Measurements from ENCODE around the gene FBXO21. TPM values are rescaled to one million over a fixed set of nuclear protein-coding genes. Genes with fewer than 3 reads are reported as not detected.

Gene FBXO21
- total and polyA plus RNA-seq, 2 donors (not counting 1 experiment from before 2014, with no cell fraction given), result 28.2 to 55.7 TPM

DNA sequence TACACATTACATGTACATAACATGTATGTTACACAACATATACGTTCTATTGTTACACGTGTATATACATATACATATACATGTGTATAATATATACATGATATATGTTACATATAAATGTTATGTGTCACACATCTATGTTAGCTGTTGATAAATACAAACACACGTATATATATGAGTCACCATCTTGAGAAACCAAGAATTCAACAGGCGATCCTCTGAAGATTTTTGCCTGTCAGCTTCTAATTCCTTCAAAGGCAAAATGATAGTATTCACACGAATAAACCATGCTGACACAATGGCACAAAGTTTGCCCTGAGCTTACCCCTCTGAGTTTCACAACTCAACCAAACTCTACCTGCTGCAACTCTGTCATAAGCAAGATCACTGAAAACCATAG lies 60.9 kb downstream of the FBXO21 start:
- H3K27ac ChIP-seq (ENCODE audit: low read length in 2 of 2), result no peak overlapping the region
- CTCF ChIA-PET, result interaction anchor here (1.2 kb wide), 1 partner anchor 97 kb away, joined by 3 read pairs; no protein-coding TSS in a partner anchor
- H3K4me1 ChIP-seq (ENCODE audit: control insufficient read depth in 2 of 2, insufficient read depth in 2 of 2, low read length in 2 of 2), result no peaks in the 10 kb centered on the region
- ATAC-seq (ENCODE audit: low read depth), result no peak
- Mint-ChIP-seq H3K27me3 (no peaks in the 10 kb centered on the region), H3K9me3 (ENCODE audit: insufficient read depth) (no peaks in the 10 kb centered on the region), H3K4me1 (peaks cover 4% of the 10 kb centered on the region), H3K27ac (no peak overlapping the region), H3K4me3 (no peak overlapping the region)
- H3K9me3 ChIP-seq (ENCODE audit: control extremely low read depth in 1 of 3, control insufficient read depth in 2 of 3, insufficient read depth in 1 of 3, low read length in 2 of 3), result no peaks in the 10 kb centered on the region
- no peaks in the 10 kb centered on the region for H3K79me2 ChIP-seq (ENCODE audit: control insufficient read depth, insufficient read depth, low read length)
- 88% methylated on average over 3 of the region's 5 CpGs for WGBS (ENCODE audit: insufficient coverage)
- H3K4me3 ChIP-seq (ENCODE audit: control extremely low read depth in 1 of 5, extremely low read depth in 1 of 5, insufficient read depth in 1 of 5, low read depth in 2 of 5, low read length in 4 of 5), result no peak overlapping the region
- no peaks in the 10 kb centered on the region for H3K36me3 ChIP-seq (replicated peaks in 1 of 2; ENCODE audit: control extremely low read depth in 1 of 2, control insufficient read depth in 1 of 2, extremely low read depth in 1 of 2, insufficient read depth in 2 of 2, low read length in 1 of 2)
- TF ChIP-seq, protein P1, sequence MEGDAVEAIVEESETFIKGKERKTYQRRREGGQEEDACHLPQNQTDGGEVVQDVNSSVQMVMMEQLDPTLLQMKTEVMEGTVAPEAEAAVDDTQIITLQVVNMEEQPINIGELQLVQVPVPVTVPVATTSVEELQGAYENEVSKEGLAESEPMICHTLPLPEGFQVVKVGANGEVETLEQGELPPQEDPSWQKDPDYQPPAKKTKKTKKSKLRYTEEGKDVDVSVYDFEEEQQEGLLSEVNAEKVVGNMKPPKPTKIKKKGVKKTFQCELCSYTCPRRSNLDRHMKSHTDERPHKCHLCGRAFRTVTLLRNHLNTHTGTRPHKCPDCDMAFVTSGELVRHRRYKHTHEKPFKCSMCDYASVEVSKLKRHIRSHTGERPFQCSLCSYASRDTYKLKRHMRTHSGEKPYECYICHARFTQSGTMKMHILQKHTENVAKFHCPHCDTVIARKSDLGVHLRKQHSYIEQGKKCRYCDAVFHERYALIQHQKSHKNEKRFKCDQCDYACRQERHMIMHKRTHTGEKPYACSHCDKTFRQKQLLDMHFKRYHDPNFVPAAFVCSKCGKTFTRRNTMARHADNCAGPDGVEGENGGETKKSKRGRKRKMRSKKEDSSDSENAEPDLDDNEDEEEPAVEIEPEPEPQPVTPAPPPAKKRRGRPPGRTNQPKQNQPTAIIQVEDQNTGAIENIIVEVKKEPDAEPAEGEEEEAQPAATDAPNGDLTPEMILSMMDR (IDR thresholded peaks at IDR 0.05), result no peak
- no peak for TF ChIP-seq EZH2 (IDR thresholded peaks at IDR 0.05; ENCODE audit: borderline replicate concordance, insufficient read depth, low read depth, low read length, poor library complexity, severe bottlenecking)
- H3K4me2 ChIP-seq (replicated peaks; ENCODE audit: low read depth, low read length, poor library complexity, severe bottlenecking), result no peak overlapping the region
- no peaks in the 10 kb centered on the region for H3K27me3 ChIP-seq (replicated peaks in 1 of 4; ENCODE audit: control extremely low read depth in 1 of 4, control insufficient read depth in 3 of 4, insufficient read depth in 4 of 4, low read length in 3 of 4)
- no peaks in the 10 kb centered on the region for H4K20me1 ChIP-seq (ENCODE audit: control insufficient read depth, insufficient read depth, low read length, poor library complexity, severe bottlenecking)
- POLR2A ChIA-PET, result no interaction called here
- no peak for DNase-seq
- H3K9ac ChIP-seq (ENCODE audit: low read length), result no peak overlapping the region
- no peak overlapping the region for H2AFZ ChIP-seq (ENCODE audit: insufficient read depth, low read depth, low read length, poor library complexity, severe bottlenecking)
- intact Hi-C loops (cut with micrococcal nuclease), result no loop called here

DNA sequence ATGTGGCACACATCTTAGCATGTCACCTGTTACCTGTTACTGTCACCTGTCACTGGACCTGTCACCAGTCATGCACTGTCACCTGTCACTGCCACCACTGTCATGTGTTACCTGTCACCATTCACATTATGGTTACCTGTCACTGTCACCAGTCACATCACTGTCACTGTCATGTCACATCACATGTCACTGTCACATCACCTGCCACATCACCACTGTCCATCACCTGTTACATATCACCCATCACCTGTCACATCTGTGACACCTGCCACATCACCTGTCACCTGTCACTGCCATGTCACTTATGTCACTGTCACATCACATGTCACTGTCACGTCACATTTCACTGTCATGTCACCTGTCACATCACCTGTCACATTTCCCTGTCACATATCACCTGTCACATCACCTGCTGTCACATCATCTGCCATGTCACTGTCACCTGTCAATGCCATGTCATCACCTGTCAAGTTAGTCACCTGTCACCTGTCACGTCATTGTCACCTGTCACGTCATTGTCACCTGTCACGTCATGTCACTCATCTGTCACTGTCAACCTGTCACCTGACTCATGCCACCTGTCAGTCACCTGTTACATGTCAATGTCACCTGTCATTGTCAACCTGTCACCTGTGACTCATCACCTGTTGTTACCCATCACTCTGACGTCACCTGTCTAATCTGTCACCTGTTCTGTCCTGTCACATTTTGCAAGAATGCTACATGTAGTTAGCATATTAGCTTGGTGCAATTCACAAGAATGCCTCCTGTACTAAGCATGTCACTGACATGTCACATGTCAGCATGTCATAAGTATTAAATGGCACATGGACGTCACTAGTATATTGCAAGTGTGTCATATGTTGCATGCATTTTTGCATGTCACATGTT lies 62.1 kb downstream of the FBXO21 start:
- POLR2A ChIA-PET, result no interaction called here

More for the DNA sequence above, 62.1 kb downstream of the FBXO21 start:
- no peak for ATAC-seq (ENCODE audit: low read depth)
- H3K27me3 ChIP-seq (replicated peaks in 1 of 4; ENCODE audit: control extremely low read depth in 1 of 4, control insufficient read depth in 3 of 4, insufficient read depth in 4 of 4, low read length in 3 of 4), result no peaks in the 10 kb centered on the region
- CTCF ChIA-PET, result no interaction called here
- H3K36me3 ChIP-seq (replicated peaks in 1 of 2; ENCODE audit: control extremely low read depth in 1 of 2, control insufficient read depth in 1 of 2, extremely low read depth in 1 of 2, insufficient read depth in 2 of 2, low read length in 1 of 2), result no peaks in the 10 kb centered on the region
- H3K4me3 ChIP-seq (ENCODE audit: control extremely low read depth in 1 of 5, extremely low read depth in 1 of 5, insufficient read depth in 1 of 5, low read depth in 2 of 5, low read length in 4 of 5), result no peak overlapping the region
- no peak overlapping the region for H3K27ac ChIP-seq (ENCODE audit: low read length in 2 of 2)
- H3K4me2 ChIP-seq (replicated peaks; ENCODE audit: low read depth, low read length, poor library complexity, severe bottlenecking), result no peak overlapping the region
- no peaks in the 10 kb centered on the region for H3K79me2 ChIP-seq (ENCODE audit: control insufficient read depth, insufficient read depth, low read length)
- no peaks in the 10 kb centered on the region for H3K9me3 ChIP-seq (ENCODE audit: control extremely low read depth in 1 of 3, control insufficient read depth in 2 of 3, insufficient read depth in 1 of 3, low read length in 2 of 3)
- no peaks in the 10 kb centered on the region for H4K20me1 ChIP-seq (ENCODE audit: control insufficient read depth, insufficient read depth, low read length, poor library complexity, severe bottlenecking)
- DNase-seq, result no peak
- no peak overlapping the region for H2AFZ ChIP-seq (ENCODE audit: insufficient read depth, low read depth, low read length, poor library complexity, severe bottlenecking)
- intact Hi-C loops (cut with micrococcal nuclease), result no loop called here
- TF ChIP-seq, protein P1 (IDR thresholded peaks at IDR 0.05), result no peak
- TF ChIP-seq EZH2 (IDR thresholded peaks at IDR 0.05; ENCODE audit: borderline replicate concordance, insufficient read depth, low read depth, low read length, poor library complexity, severe bottlenecking), result no peak
- H3K4me1 Mint-ChIP-seq, result no peaks in the 10 kb centered on the region
- no peaks in the 10 kb centered on the region for H3K9me3 Mint-ChIP-seq (ENCODE audit: insufficient read depth)
- no peaks in the 10 kb centered on the region for H3K27me3 Mint-ChIP-seq
- no peak overlapping the region for H3K27ac Mint-ChIP-seq
- 91% methylated on average over 5 of the region's 6 CpGs for WGBS (ENCODE audit: insufficient coverage)
- H3K4me1 ChIP-seq (ENCODE audit: control insufficient read depth in 2 of 2, insufficient read depth in 2 of 2, low read length in 2 of 2), result no peaks in the 10 kb centered on the region
- H3K9ac ChIP-seq (ENCODE audit: low read length), result no peak overlapping the region
- H3K4me3 Mint-ChIP-seq, result no peak overlapping the region
